ENCODE results near the gene ZBTB6. TPM values are rescaled to one million over a fixed set of nuclear protein-coding genes. Genes with fewer than 3 reads are reported as not detected.

Gene ZBTB6
- total and polyA plus RNA-seq, 2 of the 13 experiments (the other 11 are each of a cell fraction or from before 2014, with no cell fraction given), result 3.7 to 7.1 TPM

- TF ChIP-seq ZBTB4 (CRISPR knock-in tag; IDR thresholded peaks at IDR 0.05; ENCODE audit: borderline replicate concordance) (no peak), MIER2 (CRISPR knock-in tag; IDR thresholded peaks at IDR 0.05) (peak; percentile 44; the same call in 1 of the 2 replicates), ZNF318 (CRISPR knock-in tag; IDR thresholded peaks at IDR 0.05) (no peak), USF2 (IDR thresholded peaks at IDR 0.05; ENCODE audit: low read depth, low read length) (peak; percentile 94), USF2 (CRISPR knock-in tag; IDR thresholded peaks at IDR 0.05; ENCODE audit: borderline replicate concordance) (peak; percentile 95; the same call in 1 of the 2 replicates), DBP (CRISPR knock-in tag; IDR thresholded peaks at IDR 0.05; ENCODE audit: not compliant biosample characterization) (no peak), ZNF788 (CRISPR knock-in tag; IDR thresholded peaks at IDR 0.05; ENCODE audit: borderline replicate concordance) (peak; percentile 55; the same call in 1 of the 2 replicates), STAT6 (CRISPR knock-in tag; IDR thresholded peaks at IDR 0.05; ENCODE audit: borderline replicate concordance) (no peak)
These were observed 8.1 kb downstream of the ZBTB6 start, which contains the start of gene RC3H2 (continued) for GRCh38 chr9:122904823-122905710.

Data from HepG2 (cell line).